IPS-11a (cell line): ENCODE measurements around the gene PDIA5.
"Not testable (repeated sequence)": the region's sequence is repeated elsewhere in the genome, so short reads cannot be mapped to it uniquely, and the experiment has no call there.

ENCODE experiments used
- H3K4me3 ChIP-seq: one replicate; pipeline ENCODE4 v1.5.1; 2013; ENCODE audit warnings: low read depth, low read length, control low read depth

PDIA5 gene

GRCh38 chr3:123112232-123112631 is 45.4 kb downstream of the PDIA5 start:
- no peak overlapping the region for H3K4me3 ChIP-seq

GRCh38 chr3:123112656-123113055 is 45.8 kb downstream of the PDIA5 start:
- not testable (repeated sequence) for H3K4me3 ChIP-seq

DNA sequence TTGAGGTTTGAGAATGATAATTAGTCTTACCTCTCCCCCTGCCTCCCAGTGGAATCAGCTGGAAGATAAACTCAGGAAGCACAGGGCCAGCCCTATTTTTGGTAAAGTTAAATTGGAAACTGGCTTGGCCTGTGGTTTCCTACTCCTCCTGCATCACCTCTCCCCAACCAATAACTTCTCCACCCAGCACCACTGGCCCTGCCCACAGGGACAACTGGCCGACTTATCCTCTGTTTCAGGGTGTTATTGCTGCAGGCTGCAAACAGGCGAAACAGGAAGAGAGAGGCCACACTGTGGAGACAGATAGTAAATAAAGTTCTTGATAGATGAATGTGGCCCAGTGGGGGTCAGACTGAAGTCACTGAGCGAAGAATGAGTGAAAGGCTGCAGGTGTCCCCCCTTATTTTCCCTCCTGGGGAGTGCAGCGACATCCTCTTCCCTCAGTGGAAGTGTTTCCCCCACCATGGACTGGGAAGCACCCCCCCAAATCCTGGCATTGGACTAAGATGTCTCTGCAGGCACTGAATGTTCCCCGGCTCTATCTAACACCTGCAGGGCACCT is 47.1 kb downstream of the PDIA5 start:
- no peak overlapping the region for H3K4me3 ChIP-seq

DNA sequence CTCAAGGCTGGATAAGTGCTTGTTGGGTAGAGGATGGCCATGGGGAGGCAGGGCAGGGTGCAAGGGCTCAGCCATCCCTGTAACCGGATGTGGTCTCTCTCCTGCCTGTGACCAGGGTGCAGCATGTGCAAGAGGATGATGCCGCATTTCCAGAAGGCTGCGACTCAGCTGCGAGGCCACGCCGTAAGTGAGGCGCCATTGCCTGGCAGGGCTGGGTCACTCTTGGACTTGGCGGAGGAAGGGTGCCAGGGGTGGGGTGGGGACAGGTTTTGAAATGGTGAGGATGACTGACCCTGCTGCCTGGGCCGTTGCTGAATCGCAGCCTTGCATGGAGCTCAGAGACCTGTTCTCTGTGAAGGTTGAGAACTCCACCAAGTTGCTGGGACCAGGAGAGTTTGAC is 49.3 kb downstream of the PDIA5 start:
- H3K4me3 ChIP-seq, result no peak overlapping the region

GRCh38 chr3:123119388-123119787 is 52.6 kb downstream of the PDIA5 start:
- no peak overlapping the region for H3K4me3 ChIP-seq

GRCh38 chr3:123119802-123120201 is 53.0 kb downstream of the PDIA5 start:
- no peak overlapping the region for H3K4me3 ChIP-seq

DNA sequence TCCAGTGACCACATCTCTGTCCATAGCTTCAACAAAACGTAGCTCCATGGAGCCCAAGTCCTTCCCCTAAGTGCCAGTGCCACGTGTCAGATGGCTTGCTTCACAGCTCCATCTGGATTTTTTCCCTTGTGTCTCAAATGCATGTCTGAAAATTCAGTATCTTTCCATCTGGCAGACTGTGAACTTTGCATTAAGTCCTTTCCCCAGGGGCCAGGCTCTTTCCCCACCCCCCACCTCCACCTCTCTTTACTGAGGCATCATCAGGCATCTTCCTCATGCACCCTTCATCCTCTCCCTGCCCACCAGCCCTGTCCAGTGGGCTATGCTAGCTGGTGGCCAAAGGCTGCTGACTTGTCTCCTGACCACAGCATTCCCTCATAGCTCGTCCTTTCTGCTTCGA is 53.7 kb downstream of the PDIA5 start:
- H3K4me3 ChIP-seq, result no peak overlapping the region

DNA sequence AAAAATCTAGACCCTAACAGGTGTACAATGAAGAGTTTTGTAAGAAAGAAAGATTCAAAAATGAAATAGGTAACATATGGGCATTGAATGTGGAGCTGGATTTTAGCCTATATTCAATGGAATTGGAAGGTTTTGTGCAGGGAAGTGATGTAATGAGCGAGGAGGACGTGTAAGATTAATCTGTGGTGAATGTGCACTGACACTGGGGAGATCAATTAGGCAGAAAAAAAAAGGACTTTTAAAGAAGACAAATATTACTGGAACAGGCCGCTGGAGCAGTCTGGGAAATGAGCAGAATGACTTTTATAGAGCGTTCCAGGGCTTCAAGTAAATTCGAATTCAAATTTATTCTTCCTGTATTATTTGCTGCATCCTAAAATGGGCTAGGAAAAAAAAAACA is 55.2 kb downstream of the PDIA5 start:
- H3K4me3 ChIP-seq, result no peak overlapping the region

DNA sequence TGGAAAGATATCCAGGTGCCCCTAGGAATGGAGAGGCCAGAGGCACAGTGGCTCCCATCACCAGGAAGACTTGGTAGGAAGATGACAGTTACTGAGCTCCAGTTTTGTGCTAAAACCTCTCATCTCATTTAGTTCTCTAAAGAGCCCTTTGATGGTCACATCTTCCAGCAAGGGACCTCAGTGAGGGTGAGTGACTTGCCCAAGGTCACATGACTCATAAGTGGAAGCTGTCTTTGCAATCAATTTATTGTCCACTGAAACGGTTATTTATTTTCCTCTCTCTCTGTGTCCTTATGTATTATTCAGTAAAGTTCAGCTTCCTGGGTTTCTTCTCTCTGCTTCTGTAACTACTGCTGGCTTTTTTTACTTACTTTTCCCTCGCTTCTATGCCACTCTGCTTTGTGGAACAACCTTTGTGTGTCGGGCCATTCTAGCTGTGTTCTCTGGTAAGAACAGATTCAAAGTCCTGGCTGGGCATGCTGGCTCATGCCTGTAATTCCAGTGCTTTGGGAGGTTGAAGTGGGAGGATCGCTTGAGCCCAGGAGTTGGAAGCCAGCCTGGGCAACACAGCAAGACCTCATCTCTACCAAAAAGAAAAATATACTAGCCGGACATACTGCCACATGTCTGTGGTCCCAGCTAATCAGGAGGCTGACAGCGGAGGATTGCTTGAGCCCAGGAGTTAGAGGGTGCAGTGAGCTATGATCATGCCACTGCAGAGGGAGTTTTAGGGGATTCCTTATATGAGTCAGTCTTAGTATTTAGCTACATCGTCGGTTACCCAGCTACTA is 55.9 kb downstream of the PDIA5 start:
- H3K4me3 ChIP-seq, result no peak overlapping the region

GRCh38 chr3:123123716-123124616 is 57.1 kb downstream of the PDIA5 start:
- H3K4me3 ChIP-seq, result no peak overlapping the region

GRCh38 chr3:123124971-123125370 is 58.1 kb downstream of the PDIA5 start:
- H3K4me3 ChIP-seq, result no peak overlapping the region

- no peak overlapping the region for H3K4me3 ChIP-seq
Measured at GRCh38 chr3:123126031-123126430, 59.2 kb downstream of the PDIA5 start.

DNA sequence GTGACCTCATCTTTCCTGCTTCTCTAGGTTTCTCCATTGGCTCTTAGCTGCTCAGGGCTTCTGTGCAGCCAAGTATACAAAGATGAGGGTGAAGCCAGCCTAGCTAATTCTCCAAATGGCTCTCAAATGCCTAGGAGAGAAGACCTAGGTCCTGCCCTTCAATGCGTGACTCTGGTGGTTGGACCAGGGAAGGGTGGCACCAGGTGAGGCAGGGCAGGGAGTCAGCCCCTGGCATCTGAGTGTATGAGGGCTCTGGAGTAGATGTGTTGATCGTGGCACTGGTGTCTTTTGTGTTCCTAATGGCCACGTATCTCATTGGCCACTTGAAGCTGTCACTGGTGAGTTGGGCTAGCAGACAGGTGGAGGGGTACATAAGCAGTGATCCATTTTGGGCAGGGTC is 59.8 kb downstream of the PDIA5 start:
- H3K4me3 ChIP-seq, result no peak overlapping the region

GRCh38 chr3:123129092-123129491 is 62.3 kb downstream of the PDIA5 start:
- no peak overlapping the region for H3K4me3 ChIP-seq

DNA sequence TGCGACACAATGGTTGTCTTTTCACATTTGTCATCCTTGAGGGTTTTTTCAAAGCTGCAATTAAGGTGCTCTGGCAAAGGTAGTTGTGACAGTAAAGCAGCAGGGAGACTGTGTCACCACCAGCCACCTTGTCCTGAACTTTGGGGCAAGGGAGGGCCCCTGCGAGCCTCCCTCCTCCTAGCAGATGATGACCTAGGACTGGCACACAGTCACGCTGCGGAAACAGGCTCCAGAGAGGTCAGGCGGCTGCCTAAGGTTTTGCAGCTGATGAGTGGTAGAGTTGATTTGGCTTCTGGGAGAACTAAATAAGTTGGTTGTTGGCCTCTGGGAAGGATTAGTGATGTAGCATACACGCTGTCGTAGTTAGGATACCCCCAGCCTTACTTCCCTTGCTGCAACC is 62.7 kb downstream of the PDIA5 start:
- no peak overlapping the region for H3K4me3 ChIP-seq

GRCh38 chr3:123130079-123130750 is 63.4 kb downstream of the PDIA5 start:
- H3K4me3 ChIP-seq, result no peak overlapping the region

DNA sequence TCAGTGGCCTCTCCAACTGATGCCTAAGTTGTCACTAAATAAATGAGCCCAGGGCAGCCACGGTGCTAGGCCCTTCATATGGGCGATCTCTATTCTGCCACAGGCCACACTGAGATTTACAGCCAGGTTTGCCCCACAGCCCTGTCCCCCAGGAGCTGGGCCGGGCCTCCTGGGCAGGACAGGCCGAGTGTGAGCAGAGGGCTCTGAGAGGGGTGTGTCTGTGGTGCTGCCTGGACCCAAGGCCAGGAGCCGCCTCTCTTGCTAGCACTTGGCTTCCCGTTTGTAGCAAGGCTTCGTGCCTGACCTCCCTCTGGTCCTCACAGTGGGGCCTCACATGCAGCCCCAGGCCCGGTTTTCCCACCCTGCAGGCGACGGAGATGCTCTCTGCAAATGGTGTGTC is 67.8 kb downstream of the PDIA5 start:
- no peak overlapping the region for H3K4me3 ChIP-seq

DNA sequence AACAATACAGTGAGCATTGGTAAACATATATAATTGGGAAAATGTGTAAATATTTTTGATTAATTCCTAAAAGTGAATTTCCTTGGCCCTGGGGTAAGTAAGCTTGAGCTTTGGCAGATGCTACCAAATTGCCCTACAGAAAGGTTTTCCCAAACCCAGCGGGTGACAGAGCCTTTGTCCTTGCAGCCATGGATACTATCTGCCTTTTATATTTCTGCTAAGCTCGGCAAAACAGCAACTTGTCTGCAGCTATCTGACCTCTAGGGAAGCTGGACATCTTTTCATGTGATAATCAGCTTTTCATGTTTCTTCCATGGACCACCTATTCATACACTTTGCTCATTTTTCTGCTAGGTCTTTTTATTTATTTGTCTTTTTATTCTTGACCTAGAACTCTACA is 70.2 kb downstream of the PDIA5 start:
- no peak overlapping the region for H3K4me3 ChIP-seq

- H3K4me3 ChIP-seq, result no peak overlapping the region
Measured at GRCh38 chr3:123138839-123139444, 72.1 kb downstream of the PDIA5 start.

GRCh38 chr3:123139522-123139921 is 72.7 kb downstream of the PDIA5 start:
- no peak overlapping the region for H3K4me3 ChIP-seq

DNA sequence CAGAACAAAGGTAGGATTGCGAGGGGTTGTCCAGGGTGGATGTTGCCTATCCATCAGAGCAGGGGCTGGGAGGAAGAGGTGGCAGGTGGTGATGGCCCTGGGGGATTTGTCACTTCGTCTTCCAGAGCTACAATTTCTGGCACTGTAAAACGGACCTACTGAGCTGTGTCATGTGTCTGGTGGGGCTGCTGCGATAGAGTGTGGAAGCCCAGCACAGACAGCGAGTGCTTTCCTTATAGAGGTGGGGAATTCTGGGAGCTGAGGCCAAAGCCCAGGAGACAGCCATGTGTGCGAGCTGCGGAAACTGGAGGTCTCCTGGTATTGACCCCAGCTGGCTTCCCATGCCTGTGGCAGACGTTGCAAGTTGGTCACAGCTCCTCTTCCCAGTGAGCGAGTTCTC is 73.7 kb downstream of the PDIA5 start:
- no peak overlapping the region for H3K4me3 ChIP-seq
